WTC11 (cell line): ENCODE data around the gene GABRE.

Source experiments
- STAT6 ChIP-seq: sonication (generic); formaldehyde crosslinking; conservative IDR thresholded peaks from 2 replicates; pipeline ENCODE4 v1.8.1; 2023; ENCODE audit warnings: mild to moderate bottlenecking, low read depth, missing genetic modification reagents, moderate library complexity
- TF ChIP-seq, protein P1 (sequence below): fragments of 200-600 bp; IDR thresholded peaks from 2 replicates; pipeline ENCODE4 v1.8.0; 2022; ENCODE audit warnings: antibody characterized with exemption

DNA sequence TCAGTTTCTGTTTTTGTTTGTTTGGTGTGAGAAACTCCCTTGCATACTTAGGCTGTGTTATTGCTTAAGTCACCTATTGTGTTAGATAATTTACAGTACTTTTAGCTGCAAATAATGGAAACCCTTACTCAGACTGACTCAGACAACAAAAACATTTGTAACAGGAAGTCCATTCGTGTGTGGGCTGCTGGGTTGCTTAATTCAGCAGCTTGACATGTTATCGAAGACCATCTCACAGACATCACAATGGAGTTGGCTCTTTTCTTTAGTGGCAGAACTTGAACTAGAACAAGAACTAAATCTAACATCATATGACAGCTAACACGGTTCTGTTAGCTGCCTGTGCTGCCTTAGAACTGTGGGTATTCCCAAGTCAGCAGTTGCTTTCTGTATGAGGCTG is 9.9 kb upstream of the GABRE start:
- TF ChIP-seq, protein P1, sequence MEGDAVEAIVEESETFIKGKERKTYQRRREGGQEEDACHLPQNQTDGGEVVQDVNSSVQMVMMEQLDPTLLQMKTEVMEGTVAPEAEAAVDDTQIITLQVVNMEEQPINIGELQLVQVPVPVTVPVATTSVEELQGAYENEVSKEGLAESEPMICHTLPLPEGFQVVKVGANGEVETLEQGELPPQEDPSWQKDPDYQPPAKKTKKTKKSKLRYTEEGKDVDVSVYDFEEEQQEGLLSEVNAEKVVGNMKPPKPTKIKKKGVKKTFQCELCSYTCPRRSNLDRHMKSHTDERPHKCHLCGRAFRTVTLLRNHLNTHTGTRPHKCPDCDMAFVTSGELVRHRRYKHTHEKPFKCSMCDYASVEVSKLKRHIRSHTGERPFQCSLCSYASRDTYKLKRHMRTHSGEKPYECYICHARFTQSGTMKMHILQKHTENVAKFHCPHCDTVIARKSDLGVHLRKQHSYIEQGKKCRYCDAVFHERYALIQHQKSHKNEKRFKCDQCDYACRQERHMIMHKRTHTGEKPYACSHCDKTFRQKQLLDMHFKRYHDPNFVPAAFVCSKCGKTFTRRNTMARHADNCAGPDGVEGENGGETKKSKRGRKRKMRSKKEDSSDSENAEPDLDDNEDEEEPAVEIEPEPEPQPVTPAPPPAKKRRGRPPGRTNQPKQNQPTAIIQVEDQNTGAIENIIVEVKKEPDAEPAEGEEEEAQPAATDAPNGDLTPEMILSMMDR = no peak
- no peak for TF ChIP-seq STAT6 (CRISPR knock-in tag)
